ENCODE measurements around the gene DMD.

The DMD gene

GRCh38 chrX:31333165-31333831 is 1878.1 kb downstream of the DMD start:
- Histone ChIP-seq H3K4me3 (no peak overlapping the region), H3K27ac (no peak overlapping the region)
- no peak for TF ChIP-seq CTCF (IDR thresholded peaks at IDR 0.05)
- no peak for DNase-seq (ENCODE audit: low spot score)

- no peak for DNase-seq (ENCODE audit: low spot score)
- no peak overlapping the region for H3K4me3 ChIP-seq
- H3K27ac ChIP-seq: no peak overlapping the region
- TF ChIP-seq CTCF (IDR thresholded peaks at IDR 0.05): no peak
Observed at GRCh38 chrX:31331928-31332327, 1879.4 kb downstream of the DMD start.

- H3K27ac ChIP-seq: no peak overlapping the region
- no peak for TF ChIP-seq CTCF (IDR thresholded peaks at IDR 0.05)
Observed at GRCh38 chrX:31331015-31331414, 1880.3 kb downstream of the DMD start.

GRCh38 chrX:31329298-31329697 is 1882.1 kb downstream of the DMD start:
- no peak for DNase-seq (ENCODE audit: low spot score)
- Histone ChIP-seq H3K4me3 (no peak overlapping the region), H3K27ac (no peak overlapping the region)

More at GRCh38 chrX:31331015-31331414, 1880.3 kb downstream of the DMD start:
- no peak overlapping the region for H3K4me3 ChIP-seq
- no peak for DNase-seq (ENCODE audit: low spot score)

GRCh38 chrX:31323658-31324057 is 1887.7 kb downstream of the DMD start:
- DNase-seq (ENCODE audit: low spot score): no peak
- no peak overlapping the region for H3K27ac ChIP-seq
- no peak for TF ChIP-seq CTCF (IDR thresholded peaks at IDR 0.05)
- no peak overlapping the region for H3K4me3 ChIP-seq

More at GRCh38 chrX:31329298-31329697, 1882.1 kb downstream of the DMD start:
- no peak for TF ChIP-seq CTCF (IDR thresholded peaks at IDR 0.05)

- no peak for DNase-seq (ENCODE audit: low spot score)
- no peak overlapping the region for H3K4me3 ChIP-seq
- TF ChIP-seq CTCF (IDR thresholded peaks at IDR 0.05): no peak
- no peak overlapping the region for H3K27ac ChIP-seq
Observed at GRCh38 chrX:31320740-31321139, 1890.6 kb downstream of the DMD start.

GRCh38 chrX:31319586-31319985 is 1891.8 kb downstream of the DMD start:
- TF ChIP-seq CTCF (IDR thresholded peaks at IDR 0.05): no peak
- no peak overlapping the region for H3K4me3 ChIP-seq
- H3K27ac ChIP-seq: no peak overlapping the region
- DNase-seq (ENCODE audit: low spot score): no peak
